Transverse colon (tissue), 3 donors: Measurements from ENCODE around the gene MUC4.

Experiments
- CTCF ChIP-seq, 5 experiments: fragments of 200-600 bp in 3 of 5; fragments of 450-650 bp in 2 of 5; sonication (generic) in 3 of 5; IDR thresholded peaks; 1 replicate in 2 of 5; 2 replicates in 3 of 5; pipeline ENCODE4 v1.5.1; 2016 to 2017; ENCODE audit warnings: antibody characterized with exemption in 5 of 5, inconsistent platforms in 3 of 5, mild to moderate bottlenecking in 2 of 5, moderate library complexity in 1 of 5
- POLR2A ChIP-seq: fragments of 450-650 bp; IDR thresholded peaks from one replicate; pipeline ENCODE4 v1.6.1; 2016; ENCODE audit warnings: antibody characterized with exemption, mild to moderate bottlenecking, moderate library complexity

GRCh38 chr3:195825857-195826804, 14.4 kb upstream of the MUC4 start:
- TF ChIP-seq CTCF (IDR thresholded peaks at IDR 0.05) = no peak
- TF ChIP-seq POLR2A = no peak
